NCI-H524 (cell line): ENCODE data around the gene CDR2.
"Not testable (repeated sequence)": the region's sequence is repeated elsewhere in the genome, so short reads cannot be mapped to it uniquely, and the experiment has no call there.

Experiments
- DNase-seq, 2 experiments: peaks; one replicate each; lab custom pipeline; 2025; lab: John Stamatoyannopoulos, UW

The CDR2 gene

DNA sequence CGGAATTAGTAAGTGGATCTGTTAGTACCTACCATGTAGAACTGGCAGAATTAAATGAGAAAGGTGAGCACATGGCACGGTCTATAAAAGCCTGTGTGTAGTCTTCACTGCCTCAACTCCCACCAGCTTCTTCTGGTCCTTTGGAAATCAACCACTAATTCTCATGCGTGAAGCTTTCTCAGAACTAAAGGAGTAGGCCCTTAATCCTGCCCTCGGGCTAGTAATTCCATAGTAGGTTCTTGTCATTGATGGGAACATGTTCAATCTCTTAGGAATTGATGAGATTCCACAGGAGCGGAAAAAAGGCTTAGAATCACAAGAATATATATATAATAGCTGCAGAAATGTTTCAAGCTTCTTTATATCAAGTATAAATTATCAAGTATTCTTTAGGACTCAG, 21.7 kb downstream of the CDR2 start:
- DNase-seq, result no peak

DNA sequence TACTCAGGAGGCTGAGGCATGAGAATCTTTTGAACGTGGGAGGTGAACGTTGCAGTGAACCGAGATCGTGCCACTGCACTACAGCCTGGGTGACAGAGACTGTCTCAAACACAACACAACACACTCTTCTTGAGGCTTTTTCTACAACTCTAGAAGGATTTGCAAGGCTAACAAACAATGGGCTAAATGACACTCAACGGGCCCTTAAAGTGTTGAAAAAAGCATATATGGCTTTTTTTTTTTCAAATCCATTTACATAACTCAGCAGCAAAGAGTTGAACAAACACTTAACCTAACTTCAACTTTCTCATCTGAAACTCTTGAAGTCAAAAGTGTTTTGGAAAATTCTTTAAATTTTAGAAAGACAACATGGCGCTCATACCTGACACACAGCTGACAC, 22.3 kb downstream of the CDR2 start:
- DNase-seq, result no peak

- DNase-seq, result not testable (repeated sequence)
Measured at GRCh38 chr16:22351017-22351416, 23.4 kb downstream of the CDR2 start.

- DNase-seq, result no peak
Measured at GRCh38 chr16:22348291-22348690, 26.1 kb downstream of the CDR2 start.

DNA sequence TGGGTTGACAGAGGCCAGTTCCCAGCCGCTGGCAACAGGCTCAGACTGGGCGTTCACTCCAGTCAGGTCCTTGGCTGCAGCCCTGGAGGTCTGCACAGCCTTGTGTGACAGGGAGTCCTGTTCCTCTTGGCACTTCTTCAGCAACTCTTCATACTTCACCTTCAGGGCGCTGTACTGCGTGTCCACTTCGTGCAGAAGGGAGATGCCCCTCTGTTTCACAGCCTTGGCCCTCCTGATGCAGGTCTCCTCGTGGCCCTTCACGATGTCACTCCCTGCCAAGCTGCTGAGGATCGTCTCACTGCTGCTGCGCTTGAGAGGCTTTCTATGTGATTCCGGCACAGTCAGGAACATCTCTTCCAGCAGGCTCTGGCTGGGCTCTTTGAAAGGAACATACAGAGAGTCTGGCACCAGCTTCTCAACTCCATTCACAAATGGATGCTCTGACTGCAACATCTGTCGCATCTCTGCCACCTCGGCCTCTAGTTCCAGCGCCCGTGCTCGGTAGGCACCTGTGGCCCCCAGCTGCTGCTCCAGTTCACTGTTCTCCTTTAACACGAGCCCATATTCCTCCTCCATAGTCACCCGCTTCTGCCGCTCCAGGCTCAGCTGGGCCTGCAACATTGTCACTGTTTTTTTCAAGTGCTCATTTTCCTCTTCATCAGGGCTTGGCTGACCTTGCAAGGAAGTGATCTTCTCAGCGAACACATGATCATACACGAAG, 27.2 kb downstream of the CDR2 start:
- DNase-seq, result no peak

- no peak for DNase-seq
Measured at GRCh38 chr16:22346483-22346882, 27.9 kb downstream of the CDR2 start.

DNA sequence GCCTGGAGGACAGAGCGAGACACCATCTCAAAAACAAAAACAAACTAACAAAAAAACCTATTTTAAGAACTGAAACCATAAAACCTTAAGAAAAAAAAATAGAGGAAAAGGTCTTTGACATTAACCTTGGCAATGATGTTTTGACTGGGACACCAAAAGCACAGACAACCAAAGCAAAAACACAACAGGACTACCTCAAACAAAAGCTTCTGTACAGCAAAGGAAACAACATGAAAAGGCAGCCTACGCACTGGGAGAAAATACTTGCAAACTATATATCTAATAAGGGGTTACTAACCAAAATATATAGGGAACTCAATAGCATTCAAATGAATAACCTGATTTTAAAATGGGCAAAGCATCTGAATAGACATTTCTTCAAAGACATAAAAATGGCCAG, 32.3 kb downstream of the CDR2 start:
- DNase-seq, result no peak

GRCh38 chr16:22340945-22341344, 33.5 kb downstream of the CDR2 start:
- DNase-seq, result no peak

DNA sequence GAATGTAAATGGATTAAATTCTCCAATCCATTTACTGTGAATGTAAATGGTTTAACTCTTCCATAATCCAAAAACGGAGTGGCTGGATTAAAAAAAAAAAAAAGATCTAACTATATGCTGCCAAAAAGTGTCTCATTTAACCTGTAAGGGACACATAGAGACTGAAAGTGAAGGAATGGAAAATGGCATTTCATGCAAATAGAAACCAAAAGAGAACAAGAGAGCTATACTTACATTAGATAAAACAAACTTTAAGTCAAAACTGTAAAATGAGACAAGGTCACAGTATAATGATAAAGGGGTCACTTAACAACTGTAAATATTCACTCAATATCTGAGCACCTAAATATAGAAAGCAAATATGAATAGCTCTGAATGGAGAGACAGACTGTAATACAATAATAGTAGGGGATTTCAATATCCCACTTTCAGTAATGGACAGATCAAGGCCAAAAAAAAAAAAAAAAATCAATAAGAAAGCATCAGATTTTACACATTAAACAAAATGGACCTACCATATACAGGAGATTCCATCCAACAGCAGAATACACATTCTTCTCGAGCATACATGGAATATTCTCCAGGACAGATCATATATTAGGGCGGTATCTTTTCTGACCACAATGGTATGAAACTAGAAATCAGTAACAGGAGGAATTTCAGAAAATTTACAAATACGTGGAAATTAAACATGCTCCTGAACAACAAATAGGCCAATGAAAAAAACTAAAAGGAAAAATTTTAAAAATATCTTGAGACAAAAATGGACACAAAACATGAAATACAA, 36.4 kb downstream of the CDR2 start:
- DNase-seq, result no peak

- DNase-seq, result no peak
Measured at GRCh38 chr16:22337045-22337444, 37.4 kb downstream of the CDR2 start.

GRCh38 chr16:22336581-22336980, 37.8 kb downstream of the CDR2 start:
- no peak for DNase-seq

GRCh38 chr16:22335668-22336246, 38.7 kb downstream of the CDR2 start:
- DNase-seq, result no peak

- DNase-seq, result no peak
Measured at GRCh38 chr16:22333457-22333994, 40.9 kb downstream of the CDR2 start.

GRCh38 chr16:22330326-22330725, 44.1 kb downstream of the CDR2 start:
- no peak for DNase-seq

GRCh38 chr16:22329199-22329695, 45.2 kb downstream of the CDR2 start:
- DNase-seq, result no peak

- no peak for DNase-seq
Measured at GRCh38 chr16:22328081-22328725, 46.2 kb downstream of the CDR2 start.

DNA sequence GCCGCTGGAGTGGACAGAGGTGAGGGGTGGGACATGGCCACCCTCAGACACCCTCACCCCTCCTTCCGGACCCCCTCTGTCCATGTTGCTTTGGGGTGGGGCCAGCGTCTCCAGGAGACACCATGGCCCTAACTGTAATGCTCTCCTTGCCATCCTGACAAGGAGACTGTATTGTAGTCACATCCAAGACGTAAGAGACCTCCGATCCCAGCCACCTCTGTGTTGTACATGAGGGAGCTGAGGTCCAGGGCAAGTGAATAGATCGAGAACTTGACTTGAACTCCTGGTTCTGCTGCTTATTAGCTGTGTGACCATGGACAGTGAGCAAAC, 47.0 kb downstream of the CDR2 start:
- DNase-seq, result no peak

DNA sequence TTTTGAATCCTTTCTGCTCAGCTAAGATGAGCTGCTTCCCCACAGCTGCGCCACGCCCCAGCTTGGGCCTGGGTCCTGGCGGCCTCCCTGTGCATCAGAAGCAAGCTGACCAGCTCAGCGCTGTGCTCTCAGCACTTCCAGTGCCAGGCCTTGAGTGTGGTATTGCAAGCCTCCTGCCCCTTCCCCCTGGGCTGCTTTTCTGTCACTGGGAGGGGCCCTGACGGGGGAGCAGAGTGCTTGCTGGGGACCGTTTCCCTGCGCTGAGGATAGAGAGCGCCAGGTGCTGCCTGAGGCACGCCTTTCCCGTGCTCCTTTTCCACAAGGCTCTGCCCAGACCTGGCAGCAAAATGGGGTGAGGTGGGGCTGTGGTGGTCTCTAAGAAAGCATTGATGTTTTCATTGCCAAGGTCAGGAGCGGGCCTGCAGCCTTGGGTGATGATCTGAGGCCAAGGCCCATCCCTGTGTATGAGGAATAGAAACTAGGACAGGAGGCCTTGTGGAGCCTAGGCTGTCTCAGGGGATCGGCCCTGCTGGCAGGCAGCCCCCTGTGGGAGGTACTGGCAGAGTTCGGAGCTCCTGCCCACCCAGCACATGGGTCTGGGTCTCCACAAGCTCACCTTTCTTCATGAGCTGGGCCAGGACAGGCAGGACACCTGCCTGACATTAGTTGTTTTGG, 47.5 kb downstream of the CDR2 start:
- DNase-seq, result no peak

DNA sequence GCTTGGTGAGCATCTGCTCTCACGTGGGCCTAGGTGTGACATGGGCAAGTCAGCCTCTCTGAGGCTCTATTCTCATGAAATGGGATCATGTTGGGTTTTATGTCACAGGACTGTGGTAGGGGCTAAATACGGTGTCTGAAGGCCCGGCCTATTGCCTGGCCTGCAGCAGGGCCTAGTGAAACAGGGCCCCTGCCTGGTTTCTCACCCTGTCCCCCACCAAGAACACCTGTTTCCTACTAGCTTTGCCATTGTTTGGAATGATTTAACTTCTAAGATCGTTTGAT, 48.1 kb downstream of the CDR2 start:
- DNase-seq, result no peak

DNA sequence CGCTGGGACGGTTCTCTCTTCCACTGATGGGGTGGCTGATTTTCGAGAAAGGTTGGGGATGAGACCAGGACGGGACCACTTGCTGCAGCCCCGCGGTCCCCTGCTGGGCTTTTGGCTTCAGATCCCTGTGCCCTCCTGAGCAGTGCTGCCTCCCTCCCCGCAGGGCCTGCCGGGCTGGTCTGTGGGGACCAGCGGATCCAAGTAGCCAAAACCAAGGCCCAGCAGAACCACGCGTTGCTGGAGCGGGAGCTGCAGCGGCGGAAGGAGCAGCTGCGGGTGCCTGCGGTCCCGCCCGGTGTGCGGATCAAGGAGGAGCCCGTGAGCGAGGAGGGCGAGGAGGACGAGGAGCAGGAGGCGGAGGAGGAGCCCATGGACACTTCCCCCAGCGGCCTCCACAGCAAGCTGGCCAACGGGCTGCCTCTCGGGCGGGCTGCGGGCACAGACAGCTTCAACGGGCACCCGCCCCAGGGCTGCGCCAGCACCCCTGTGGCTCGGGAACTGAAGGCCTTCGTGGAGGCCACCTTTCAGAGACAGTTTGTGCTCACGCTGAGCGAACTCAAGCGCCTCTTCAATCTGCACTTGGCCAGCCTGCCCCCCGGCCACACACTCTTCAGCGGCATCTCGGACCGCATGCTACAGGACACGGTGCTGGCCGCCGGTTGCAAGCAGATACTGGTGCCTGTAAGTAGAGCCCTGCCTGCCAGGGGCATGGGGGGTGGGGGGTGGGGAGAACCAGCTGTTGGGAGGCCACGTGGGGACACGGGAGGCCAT, 48.6 kb downstream of the CDR2 start:
- no peak for DNase-seq
